ENCODE data around the gene HAND1.

GRCh38 chr5:154485850-154486426, 7.9 kb upstream of the HAND1 start:
- TF ChIP-seq CTCF (IDR thresholded peaks at IDR 0.05) (no peak), POLR2A (IDR thresholded peaks at IDR 0.05) (no peak)

Measured in testis (tissue), 2 donors.